NCI-H128 (cell line): Measurements from ENCODE around the gene GLTP.

Source experiments
- DNase-seq: peaks from one replicate; lab custom pipeline; 2025; ENCODE audit not compliant: unreplicated experiment; lab: John Stamatoyannopoulos, UW

Gene GLTP

GRCh38 chr12:109822951-109823411 is 57.4 kb downstream of the GLTP start:
- no peak for DNase-seq

GRCh38 chr12:109822416-109822815 is 57.9 kb downstream of the GLTP start:
- no peak for DNase-seq

GRCh38 chr12:109821968-109822367 is 58.4 kb downstream of the GLTP start:
- DNase-seq, result no peak

- DNase-seq, result peak; percentile 62
Observed at GRCh38 chr12:109820816-109821381, 59.4 kb downstream of the GLTP start.

GRCh38 chr12:109818905-109819500 is 61.3 kb downstream of the GLTP start:
- no peak for DNase-seq

- no peak for DNase-seq
Observed at GRCh38 chr12:109818253-109818652, 62.1 kb downstream of the GLTP start.

- DNase-seq, result no peak
Observed at GRCh38 chr12:109817627-109818231, 62.6 kb downstream of the GLTP start.

GRCh38 chr12:109816870-109817269 is 63.5 kb downstream of the GLTP start:
- DNase-seq, result no peak

GRCh38 chr12:109815757-109816617 is 64.4 kb downstream of the GLTP start:
- no peak for DNase-seq

GRCh38 chr12:109815225-109815624 is 65.1 kb downstream of the GLTP start:
- no peak for DNase-seq

- no peak for DNase-seq
Observed at GRCh38 chr12:109814600-109815150, 65.7 kb downstream of the GLTP start.

- no peak for DNase-seq
Observed at GRCh38 chr12:109813810-109814416, 66.4 kb downstream of the GLTP start.

GRCh38 chr12:109811624-109811995 is 68.7 kb downstream of the GLTP start:
- DNase-seq, result no peak

GRCh38 chr12:109810954-109811623 is 69.3 kb downstream of the GLTP start:
- no peak for DNase-seq

- no peak for DNase-seq
Observed at GRCh38 chr12:109808876-109809646, 71.3 kb downstream of the GLTP start.

GRCh38 chr12:109807954-109808643 is 72.2 kb downstream of the GLTP start:
- DNase-seq, result no peak

GRCh38 chr12:109804820-109805761 is 75.2 kb downstream of the GLTP start:
- peak; percentile 2 for DNase-seq

- no peak for DNase-seq
Observed at GRCh38 chr12:109803678-109804077, 76.7 kb downstream of the GLTP start.
